CD4-positive, CD25-positive, alpha-beta regulatory T cell (primary cell): ENCODE measurements around the gene VPS37C. TPM values are rescaled to one million over a fixed set of nuclear protein-coding genes. Genes with fewer than 3 reads are reported as not detected.

Source experiments
- ATAC-seq, 2 donors: fragments of 150-1000 bp; cut with Tn5 transposase; one replicate each; pipeline ENCODE4 v1.10.0; 2021; ENCODE audit warnings: low read depth in 2 of 2, moderate number of reproducible peaks in 2 of 2, moderate library complexity in 1 of 2
- DNase-seq, 3 donors: peaks; one replicate each; pipeline versions ENCODE4 v3.0.0 to v3.0.0-alpha.2; 2012 to 2022; ENCODE audit warnings: mixed read lengths in 1 of 3
- H3K27ac ChIP-seq: one replicate; pipeline ENCODE4 v1.7.0; 2013; ENCODE audit warnings: mild to moderate bottlenecking, low read length; ENCODE audit not compliant: insufficient read depth, poor library complexity, severe bottlenecking
- H3K27me3 ChIP-seq: one replicate; pipeline ENCODE4 v1.7.0; 2013; ENCODE audit warnings: low read length; ENCODE audit not compliant: control insufficient read depth, insufficient read depth
- H3K36me3 ChIP-seq: one replicate; pipeline ENCODE4 v1.7.0; 2013; ENCODE audit warnings: mild to moderate bottlenecking, low read length, moderate library complexity; ENCODE audit not compliant: control insufficient read depth, insufficient read depth
- H3K4me1 ChIP-seq: 2 replicates; pipeline ENCODE4 v1.7.0; 2013; ENCODE audit warnings: mild to moderate bottlenecking, low read length; ENCODE audit not compliant: insufficient read depth, control insufficient read depth, poor library complexity, severe bottlenecking
- H3K4me3 ChIP-seq: one replicate; pipeline ENCODE4 v1.7.0; 2013; ENCODE audit warnings: low read depth, mild to moderate bottlenecking, low read length, moderate library complexity
- H3K9me3 ChIP-seq, 2 experiments: 1 replicate in 1 of 2; 2 replicates in 1 of 2; pipeline ENCODE4 v1.7.0; 2013; ENCODE audit warnings: low read length in 2 of 2, mild to moderate bottlenecking in 1 of 2, moderate library complexity in 1 of 2; ENCODE audit not compliant: control insufficient read depth in 2 of 2
- H3K27ac Mint-ChIP-seq, 3 donors: one replicate each; pipeline ENCODE4 v1.8.0; 2020 to 2022; ENCODE audit warnings: mild to moderate bottlenecking in 3 of 3, mixed read lengths in 3 of 3, moderate library complexity in 2 of 3
- H3K27me3 Mint-ChIP-seq: one replicate; pipeline ENCODE4 v1.8.0; 2022; ENCODE audit warnings: mild to moderate bottlenecking, mixed read lengths
- H3K36me3 Mint-ChIP-seq: one replicate; pipeline ENCODE4 v1.8.0; 2020; ENCODE audit warnings: mixed read lengths
- H3K4me1 Mint-ChIP-seq, 4 donors: one replicate each; pipeline ENCODE4 v1.8.0; 2020 to 2022; ENCODE audit warnings: mixed read lengths in 4 of 4, mild to moderate bottlenecking in 1 of 4
- H3K4me3 Mint-ChIP-seq, 4 donors: one replicate each; pipeline ENCODE4 v1.8.0; 2020 to 2022; ENCODE audit warnings: mild to moderate bottlenecking in 4 of 4, mixed read lengths in 4 of 4, moderate library complexity in 3 of 4
- H3K9me3 Mint-ChIP-seq, 7 donors: one replicate each; pipeline ENCODE4 v1.8.0; 2020 to 2022; ENCODE audit warnings: mixed read lengths in 7 of 7, mild to moderate bottlenecking in 3 of 7, moderate library complexity in 2 of 7
- polyA plus RNA-seq, 4 donors: library from polyadenylated mRNA; unstranded; fragments of 300-500 nt; fragmentation: Illumina TruSeq; gene quantifications; one replicate each; pipeline ENCODE4 v1.2.3, GENCODE V29; 2021
- total RNA-seq: library from RNA; stranded (reverse); gene quantifications from one replicate; pipeline ENCODE4 v1.2.3, GENCODE V29; 2022

Gene VPS37C
- total and polyA plus RNA-seq, 5 donors from 2014 or later, result 0.30 to 2.8 (median 0.65) TPM

GRCh38 chr11:61129639-61130523 lies 31.3 kb downstream of the VPS37C start:
- H3K36me3 Mint-ChIP-seq, result peaks cover 18% of the 10 kb centered on the region
- peaks cover 26% of the 10 kb centered on the region for H3K36me3 ChIP-seq
- H3K4me3 Mint-ChIP-seq, result peak overlapping the region in 3 of 4 donors; percentile 0 to 43 (median 13)

DNA sequence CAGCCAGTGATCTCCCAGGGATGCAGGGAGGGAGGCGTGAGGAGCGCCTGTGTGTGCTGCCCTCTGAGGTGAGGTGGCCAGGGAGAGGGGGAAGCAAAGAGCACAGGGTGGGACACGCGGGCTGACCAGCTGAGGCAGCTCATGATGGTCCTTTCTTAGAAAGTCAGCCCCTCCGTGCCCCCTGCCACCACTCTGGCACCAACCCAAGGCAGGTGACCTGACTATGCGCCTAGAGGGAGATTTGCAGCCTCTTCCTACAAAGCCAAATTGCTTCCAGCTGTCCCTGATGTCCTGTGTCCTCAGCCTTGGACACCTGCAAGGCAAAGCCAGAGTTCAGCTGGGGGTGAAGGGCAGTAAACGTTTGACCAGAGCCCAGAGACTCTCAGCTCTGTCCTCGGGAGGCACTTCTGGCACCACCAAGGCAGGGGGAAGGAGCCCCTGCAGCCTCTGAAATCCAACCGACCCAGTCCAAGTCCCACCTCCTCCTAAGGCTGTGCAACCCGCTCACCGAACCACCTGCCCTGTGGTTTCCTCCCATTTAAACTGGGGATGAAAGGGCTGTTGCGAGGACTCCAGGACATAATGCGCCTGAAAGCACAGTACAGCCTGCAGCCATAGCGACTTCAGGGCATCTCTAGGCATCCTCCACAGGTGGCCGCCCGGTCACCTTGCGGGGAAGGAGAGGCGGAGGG lies 32.1 kb downstream of the VPS37C start:
- ATAC-seq (no peak), DNase-seq (no peak)
- H3K9me3 Mint-ChIP-seq, result peaks cover 0 to 1% (median 0%) of the 10 kb centered on the region in 7 donors
- H3K36me3 Mint-ChIP-seq, result peaks cover 22% of the 10 kb centered on the region
- no peaks in the 10 kb centered on the region for H3K27me3 ChIP-seq
- no peaks in the 10 kb centered on the region for H3K27me3 Mint-ChIP-seq
- H3K4me3 Mint-ChIP-seq, result peak overlapping the region in 2 of 4 donors; percentile 28 to 79
- peaks cover 0 to 31% (median 13%) of the 10 kb centered on the region in 4 donors for H3K4me1 Mint-ChIP-seq
- no peak overlapping the region for H3K4me3 ChIP-seq
- H3K27ac Mint-ChIP-seq, result peak overlapping the region in 2 of 3 donors; percentile 70 to 78
- H3K36me3 ChIP-seq, result peaks cover 34% of the 10 kb centered on the region
- no peaks in the 10 kb centered on the region for H3K9me3 ChIP-seq
- peak overlapping the region; percentile 28 for H3K27ac ChIP-seq
- peaks cover 15% of the 10 kb centered on the region for H3K4me1 ChIP-seq

More at GRCh38 chr11:61129639-61130523, 31.3 kb downstream of the VPS37C start:
- H3K27ac ChIP-seq, result peak overlapping the region; percentile 28
- DNase-seq (peak; percentile 79 to 91 (median 88)), ATAC-seq (peak; percentile 93)
- peaks cover 0 to 1% (median 0%) of the 10 kb centered on the region in 7 donors for H3K9me3 Mint-ChIP-seq
- H3K9me3 ChIP-seq, result no peaks in the 10 kb centered on the region
- H3K27ac Mint-ChIP-seq, result peak overlapping the region; percentile 69 to 74 (median 70)
- H3K27me3 Mint-ChIP-seq, result no peaks in the 10 kb centered on the region
- H3K4me3 ChIP-seq, result no peak overlapping the region
- peaks cover 0 to 26% (median 13%) of the 10 kb centered on the region in 4 donors for H3K4me1 Mint-ChIP-seq
- H3K4me1 ChIP-seq, result peaks cover 15% of the 10 kb centered on the region
- H3K27me3 ChIP-seq, result no peaks in the 10 kb centered on the region

GRCh38 chr11:61127991-61128390 lies 33.2 kb downstream of the VPS37C start:
- Mint-ChIP-seq H3K4me1 (peaks cover 0 to 37% (median 14%) of the 10 kb centered on the region in 4 donors), H3K27me3 (no peaks in the 10 kb centered on the region), H3K36me3 (peaks cover 27% of the 10 kb centered on the region), H3K4me3 (peak overlapping the region in 1 of 4 donors; percentile 79), H3K27ac (peak overlapping the region in 1 of 3 donors; percentile 48), H3K9me3 (peaks cover 0 to 1% (median 0%) of the 10 kb centered on the region in 7 donors)
- no peak overlapping the region for H3K4me3 ChIP-seq
- H3K4me1 ChIP-seq, result peaks cover 15% of the 10 kb centered on the region
- DNase-seq (no peak), ATAC-seq (no peak)
- H3K27ac ChIP-seq, result no peak overlapping the region
- H3K9me3 ChIP-seq, result no peaks in the 10 kb centered on the region
- no peaks in the 10 kb centered on the region for H3K27me3 ChIP-seq
- H3K36me3 ChIP-seq, result peaks cover 44% of the 10 kb centered on the region

- H3K27ac Mint-ChIP-seq, result no peak overlapping the region
- no peaks in the 10 kb centered on the region for H3K27me3 Mint-ChIP-seq
- peaks cover 0 to 51% (median 20%) of the 10 kb centered on the region in 4 donors for H3K4me1 Mint-ChIP-seq
Measured at GRCh38 chr11:61126256-61126655, 35.0 kb downstream of the VPS37C start.

DNA sequence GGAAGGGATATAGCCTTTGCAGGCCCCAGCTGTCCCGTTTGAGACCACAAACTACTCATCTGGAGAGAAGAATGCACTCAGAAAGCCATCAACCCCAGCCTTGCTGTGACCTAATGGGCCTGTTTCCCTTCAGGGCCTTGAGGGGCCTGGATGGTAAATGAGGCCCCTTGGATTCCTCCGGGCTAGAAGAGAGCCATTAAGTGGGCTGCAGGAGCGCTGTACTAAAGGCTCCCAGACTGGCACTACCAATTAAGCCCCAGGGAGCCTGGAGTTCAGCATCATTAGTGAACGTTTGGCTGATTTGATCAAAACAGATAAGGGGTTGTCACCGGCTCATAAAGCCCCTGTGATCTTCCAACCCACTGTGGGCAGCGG lies 35.9 kb downstream of the VPS37C start:
- no peak overlapping the region for H3K4me3 Mint-ChIP-seq
- H3K36me3 Mint-ChIP-seq, result peaks cover 41% of the 10 kb centered on the region
- Histone ChIP-seq H3K4me3 (no peak overlapping the region), H3K9me3 (no peaks in the 10 kb centered on the region), H3K4me1 (peaks cover 25% of the 10 kb centered on the region), H3K27me3 (no peaks in the 10 kb centered on the region), H3K27ac (no peak overlapping the region), H3K36me3 (peaks cover 69% of the 10 kb centered on the region)
- ATAC-seq (no peak), DNase-seq (no peak)
- peaks cover 6 to 61% (median 26%) of the 10 kb centered on the region in 4 donors for H3K4me1 Mint-ChIP-seq
- H3K27ac Mint-ChIP-seq, result peak overlapping the region in 1 of 3 donors; percentile 71
- peaks cover 5% of the 10 kb centered on the region for H3K27me3 Mint-ChIP-seq
- H3K9me3 Mint-ChIP-seq, result peaks cover 0 to 1% (median 0%) of the 10 kb centered on the region in 7 donors

More at GRCh38 chr11:61126256-61126655, 35.0 kb downstream of the VPS37C start:
- Mint-ChIP-seq H3K36me3 (peaks cover 36% of the 10 kb centered on the region), H3K9me3 (peaks cover 0 to 1% (median 0%) of the 10 kb centered on the region in 7 donors), H3K4me3 (no peak overlapping the region)
- no peak for DNase-seq
- no peak for ATAC-seq
- Histone ChIP-seq H3K27me3 (no peaks in the 10 kb centered on the region), H3K27ac (no peak overlapping the region), H3K9me3 (no peaks in the 10 kb centered on the region), H3K4me3 (no peak overlapping the region), H3K36me3 (peaks cover 60% of the 10 kb centered on the region), H3K4me1 (peaks cover 16% of the 10 kb centered on the region)

DNA sequence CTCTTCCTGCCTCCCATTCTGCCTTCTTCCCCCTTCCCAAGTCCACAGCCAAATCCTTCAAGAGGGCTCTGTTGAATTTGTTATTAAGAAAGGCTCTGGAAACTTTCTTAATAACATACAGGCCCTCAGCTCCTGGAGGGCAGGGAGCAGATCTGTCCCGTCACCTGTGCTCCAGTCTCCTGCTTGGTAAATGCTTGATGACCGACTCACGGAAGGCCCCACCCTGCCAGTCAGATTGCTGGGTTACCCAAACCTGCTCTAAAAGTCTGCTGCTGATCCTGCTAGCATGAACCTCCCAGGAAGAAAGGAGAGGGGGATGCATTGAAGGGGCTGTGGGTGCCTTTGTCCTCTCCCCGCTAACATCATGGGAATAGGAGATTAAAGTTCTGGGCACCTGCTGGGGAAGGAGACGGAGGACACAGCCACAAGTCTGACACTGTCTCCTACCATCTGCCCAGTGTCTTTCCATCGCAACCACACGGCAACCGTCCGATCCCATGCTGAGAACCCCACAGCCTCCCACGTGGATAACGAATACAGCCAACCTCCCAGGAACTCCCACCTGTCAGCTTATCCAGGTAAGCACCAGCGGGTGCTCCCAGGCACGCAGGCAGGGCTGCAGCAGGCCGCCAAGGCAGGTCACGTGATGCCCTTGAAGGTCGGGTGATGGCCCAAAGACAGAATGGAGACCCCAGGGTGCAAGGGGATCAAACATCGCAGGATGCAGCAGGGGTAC lies 36.5 kb downstream of the VPS37C start:
- H3K4me3 Mint-ChIP-seq, result peak overlapping the region in 2 of 4 donors; percentile 11 to 40

More for the DNA sequence above, 36.5 kb downstream of the VPS37C start:
- H3K36me3 Mint-ChIP-seq, result peaks cover 45% of the 10 kb centered on the region
- DNase-seq (no peak), ATAC-seq (no peak)
- no peak overlapping the region for H3K4me3 ChIP-seq
- peaks cover 6 to 62% (median 27%) of the 10 kb centered on the region in 4 donors for H3K4me1 Mint-ChIP-seq
- no peaks in the 10 kb centered on the region for H3K9me3 ChIP-seq
- no peaks in the 10 kb centered on the region for H3K27me3 ChIP-seq
- H3K27ac ChIP-seq, result no peak overlapping the region
- peak overlapping the region; percentile 52 to 93 (median 87) for H3K27ac Mint-ChIP-seq
- peaks cover 0 to 1% (median 0%) of the 10 kb centered on the region in 7 donors for H3K9me3 Mint-ChIP-seq
- H3K4me1 ChIP-seq, result peaks cover 25% of the 10 kb centered on the region
- H3K27me3 Mint-ChIP-seq, result peaks cover 5% of the 10 kb centered on the region
- peaks cover 75% of the 10 kb centered on the region for H3K36me3 ChIP-seq
